Peyer's patch (tissue), 4 donors: Measurements from ENCODE around the gene FUBP1. TPM values are rescaled to one million over a fixed set of nuclear protein-coding genes. Genes with fewer than 3 reads are reported as not detected.
A peak's percentile ranks its signal among the peaks of the same experiment; 100 is the strongest.
"Not testable (repeated sequence)": the region's sequence is repeated elsewhere in the genome, so short reads cannot be mapped to it uniquely, and the experiment has no call there.

Experiments
- DNase-seq, 3 donors: peaks; one replicate each; pipeline ENCODE4 v3.0.0-alpha.2; 2017 to 2019
- H3K27ac ChIP-seq, 4 donors: fragments of 200-600 bp; sonication (generic); one replicate each; pipeline ENCODE4 v1.5.1; 2016 to 2019
- H3K27me3 ChIP-seq, 2 donors: fragments of 200-600 bp; sonication (generic); one replicate each; pipeline ENCODE4 v1.5.1; 2019
- H3K36me3 ChIP-seq, 3 donors: fragments of 200-600 bp; sonication (generic); one replicate each; pipeline ENCODE4 v1.5.1; 2016 to 2019
- H3K4me1 ChIP-seq, 4 donors: fragments of 200-600 bp; sonication (generic); one replicate each; pipeline ENCODE4 v1.5.1; 2016 to 2019
- H3K4me3 ChIP-seq, 4 donors: fragments of 200-600 bp; sonication (generic); 1 replicate in 3 of 4; 2 replicates in 1 of 4; pipeline ENCODE4 v1.5.1; 2016 to 2019; ENCODE audit warnings: mild to moderate bottlenecking in 1 of 4
- H3K9me3 ChIP-seq, 4 donors: fragments of 200-600 bp; sonication (generic); one replicate each; pipeline ENCODE4 v1.5.1; 2016 to 2019; ENCODE audit warnings: mild to moderate bottlenecking in 1 of 4
- CTCF ChIP-seq, 6 experiments: fragments of 450-650 bp in 4 of 6; fragments of 200-600 bp in 2 of 6; sonication (generic) in 1 of 6; IDR thresholded peaks; one replicate each; pipeline ENCODE4 v1.5.1; 2017 to 2019; ENCODE audit warnings: antibody characterized with exemption in 6 of 6, mild to moderate bottlenecking in 3 of 6, moderate library complexity in 1 of 6
- POLR2A ChIP-seq, 2 donors: fragments of 450-650 bp; IDR thresholded peaks; one replicate each; pipeline ENCODE4 v1.5.1; 2017; ENCODE audit warnings: antibody characterized with exemption in 2 of 2, mild to moderate bottlenecking in 2 of 2, moderate library complexity in 2 of 2
- total RNA-seq, 4 donors: library from RNA; depleted of rRNA; stranded (reverse); fragments of >200 nt; gene quantifications; one replicate each; pipeline ENCODE4 v1.1.0, GENCODE V29; 2016

FUBP1 gene
- total RNA-seq, 4 donors from 2014 or later, result 76.4 to 196 (median 129) TPM

- DNase-seq, result no peak
- TF ChIP-seq CTCF (IDR thresholded peaks at IDR 0.05) (no peak), POLR2A (IDR thresholded peaks at IDR 0.05) (no peak)
- no peaks in the 10 kb centered on the region for H3K27me3 ChIP-seq
- no peaks in the 10 kb centered on the region for H3K36me3 ChIP-seq
- H3K4me3 ChIP-seq, result peak overlapping the region in 1 of 4 donors; percentile 20
- no peaks in the 10 kb centered on the region for H3K9me3 ChIP-seq
- no peak overlapping the region for H3K27ac ChIP-seq
- H3K4me1 ChIP-seq, result no peaks in the 10 kb centered on the region
These were observed 51.5 kb downstream of the FUBP1 start for GRCh38 chr1:77927414-77927813.

DNA sequence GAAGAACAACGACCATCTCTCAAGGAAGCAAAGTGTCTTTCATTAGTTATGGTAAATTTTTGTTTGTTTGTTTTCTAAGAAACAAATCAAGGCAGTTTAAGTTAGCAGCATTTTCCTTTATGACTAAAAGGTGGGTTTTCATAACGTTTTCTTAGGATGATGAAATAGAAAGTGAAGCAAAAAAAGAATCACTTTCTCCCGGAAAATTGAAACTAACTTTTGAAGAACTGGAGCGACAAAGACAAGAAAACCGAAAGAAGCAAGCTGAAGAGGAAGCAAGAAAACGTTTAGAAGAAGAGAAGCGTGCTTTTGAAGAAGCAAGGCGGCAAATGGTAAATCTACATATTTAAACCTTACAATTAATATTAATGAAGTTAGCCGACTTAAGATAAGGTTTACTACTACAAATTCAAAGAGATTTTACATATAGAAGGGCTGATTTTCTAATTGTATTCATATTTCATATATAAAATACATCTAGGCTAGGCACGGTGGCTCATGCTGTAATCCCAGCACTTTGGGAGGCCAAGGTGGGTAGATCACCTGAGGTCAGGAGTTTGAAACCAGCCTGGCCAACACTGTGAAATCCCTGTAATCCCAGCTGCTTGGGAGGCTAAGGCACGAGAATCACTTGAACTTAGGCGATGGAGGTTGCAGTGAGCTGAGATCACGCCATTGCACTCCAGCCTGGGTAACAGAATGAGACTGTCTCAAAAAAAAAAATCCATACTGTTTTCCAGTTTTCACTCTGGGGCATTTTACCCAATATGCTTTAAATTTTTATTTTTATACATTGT, 52.1 kb downstream of the FUBP1 start:
- Histone ChIP-seq H3K36me3 (no peaks in the 10 kb centered on the region), H3K27me3 (no peaks in the 10 kb centered on the region), H3K9me3 (no peaks in the 10 kb centered on the region), H3K4me1 (no peaks in the 10 kb centered on the region), H3K4me3 (peak overlapping the region; percentile 14 to 32 (median 22)), H3K27ac (no peak overlapping the region)
- DNase-seq, result no peak
- TF ChIP-seq CTCF (IDR thresholded peaks at IDR 0.05) (no peak), POLR2A (IDR thresholded peaks at IDR 0.05) (no peak)

- no peak for DNase-seq
- H3K9me3 ChIP-seq, result no peaks in the 10 kb centered on the region
- no peak for TF ChIP-seq POLR2A (IDR thresholded peaks at IDR 0.05)
- no peak for TF ChIP-seq CTCF (IDR thresholded peaks at IDR 0.05)
- H3K4me1 ChIP-seq, result no peaks in the 10 kb centered on the region
- H3K36me3 ChIP-seq, result no peaks in the 10 kb centered on the region
- H3K27ac ChIP-seq, result no peak overlapping the region
- H3K4me3 ChIP-seq, result no peak overlapping the region
- no peaks in the 10 kb centered on the region for H3K27me3 ChIP-seq
These were observed 52.9 kb downstream of the FUBP1 start for GRCh38 chr1:77925956-77926355.

- H3K9me3 ChIP-seq, result no peaks in the 10 kb centered on the region
- TF ChIP-seq CTCF (IDR thresholded peaks at IDR 0.05) (no peak), POLR2A (IDR thresholded peaks at IDR 0.05) (no peak)
- H3K27me3 ChIP-seq, result no peaks in the 10 kb centered on the region
- no peak for DNase-seq
- no peaks in the 10 kb centered on the region for H3K36me3 ChIP-seq
- H3K4me1 ChIP-seq, result no peaks in the 10 kb centered on the region
- no peak overlapping the region for H3K27ac ChIP-seq
- H3K4me3 ChIP-seq, result no peak overlapping the region
These were observed 53.4 kb downstream of the FUBP1 start for GRCh38 chr1:77925518-77925917.

DNA sequence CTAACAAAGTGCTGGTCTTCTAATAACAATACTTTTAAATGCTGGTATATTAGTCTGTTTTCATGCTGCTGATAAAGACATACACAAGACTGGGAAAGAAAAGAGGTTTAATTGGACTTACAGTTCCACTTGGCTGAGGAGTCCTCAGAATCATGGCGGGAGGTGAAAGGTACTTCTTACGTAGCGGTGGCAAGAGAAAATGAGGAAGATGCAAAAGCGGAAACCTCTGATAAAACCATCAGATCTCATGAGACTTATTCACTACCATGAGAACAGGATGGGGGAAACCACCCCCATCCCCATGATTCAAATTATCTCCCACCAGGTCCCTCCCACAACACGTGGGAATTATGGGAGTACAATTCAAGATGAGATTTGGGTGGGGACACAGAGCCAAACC, 60.0 kb downstream of the FUBP1 start:
- DNase-seq, H3K27me3 ChIP-seq, H3K36me3 ChIP-seq: not testable (repeated sequence)

GRCh38 chr1:77910116-77910515, 68.8 kb downstream of the FUBP1 start:
- no peak overlapping the region for H3K27ac ChIP-seq
- H3K4me3 ChIP-seq, result no peak overlapping the region
- no peak for DNase-seq
- H3K36me3 ChIP-seq, result no peaks in the 10 kb centered on the region
- no peaks in the 10 kb centered on the region for H3K27me3 ChIP-seq
- no peaks in the 10 kb centered on the region for H3K9me3 ChIP-seq
- no peaks in the 10 kb centered on the region for H3K4me1 ChIP-seq
- TF ChIP-seq CTCF (IDR thresholded peaks at IDR 0.05) (no peak), POLR2A (IDR thresholded peaks at IDR 0.05) (no peak)

More for the DNA sequence above, 60.0 kb downstream of the FUBP1 start:
- not testable (repeated sequence) for H3K9me3 ChIP-seq, H3K4me3 ChIP-seq, H3K27ac ChIP-seq, H3K4me1 ChIP-seq
